ENCODE data around the gene ADGRB3. TPM values are rescaled to one million over a fixed set of nuclear protein-coding genes. Genes with fewer than 3 reads are reported as not detected.
A peak's percentile ranks its signal among the peaks of the same experiment; 100 is the strongest.

The ADGRB3 gene
- total RNA-seq, 1 donor from 2014 or later, result 1.5 TPM

DNA sequence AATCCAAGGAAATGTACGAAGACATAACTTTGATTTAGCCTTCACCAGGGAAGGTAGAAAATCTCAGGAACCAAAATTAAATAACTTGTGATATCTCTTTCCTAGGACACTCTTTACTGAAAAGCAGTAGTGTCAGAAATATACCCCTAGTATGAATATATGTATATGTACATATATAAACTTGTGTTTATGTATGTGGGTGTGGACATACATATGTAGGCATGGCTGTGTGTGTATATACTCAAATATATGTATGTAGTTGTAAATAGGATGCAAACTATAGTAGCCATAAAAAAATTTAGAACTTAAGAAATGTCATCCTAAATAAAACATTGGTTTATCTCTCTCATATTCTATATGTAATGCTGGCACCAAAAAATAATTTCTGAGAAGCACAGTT, 500.8 kb downstream of the ADGRB3 start:
- Histone ChIP-seq H3K4me1 (peaks cover 28% of the 10 kb centered on the region), H3K36me3 (no peaks in the 10 kb centered on the region), H3K9me3 (replicated peaks) (peaks cover 8% of the 10 kb centered on the region), H3K27ac (replicated peaks) (peak overlapping the region; percentile 87), H3K4me3 (no peak overlapping the region), H3K27me3 (ENCODE audit: low read depth) (no peaks in the 10 kb centered on the region)
- TF ChIP-seq, protein P1, sequence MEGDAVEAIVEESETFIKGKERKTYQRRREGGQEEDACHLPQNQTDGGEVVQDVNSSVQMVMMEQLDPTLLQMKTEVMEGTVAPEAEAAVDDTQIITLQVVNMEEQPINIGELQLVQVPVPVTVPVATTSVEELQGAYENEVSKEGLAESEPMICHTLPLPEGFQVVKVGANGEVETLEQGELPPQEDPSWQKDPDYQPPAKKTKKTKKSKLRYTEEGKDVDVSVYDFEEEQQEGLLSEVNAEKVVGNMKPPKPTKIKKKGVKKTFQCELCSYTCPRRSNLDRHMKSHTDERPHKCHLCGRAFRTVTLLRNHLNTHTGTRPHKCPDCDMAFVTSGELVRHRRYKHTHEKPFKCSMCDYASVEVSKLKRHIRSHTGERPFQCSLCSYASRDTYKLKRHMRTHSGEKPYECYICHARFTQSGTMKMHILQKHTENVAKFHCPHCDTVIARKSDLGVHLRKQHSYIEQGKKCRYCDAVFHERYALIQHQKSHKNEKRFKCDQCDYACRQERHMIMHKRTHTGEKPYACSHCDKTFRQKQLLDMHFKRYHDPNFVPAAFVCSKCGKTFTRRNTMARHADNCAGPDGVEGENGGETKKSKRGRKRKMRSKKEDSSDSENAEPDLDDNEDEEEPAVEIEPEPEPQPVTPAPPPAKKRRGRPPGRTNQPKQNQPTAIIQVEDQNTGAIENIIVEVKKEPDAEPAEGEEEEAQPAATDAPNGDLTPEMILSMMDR (IDR thresholded peaks at IDR 0.05; ENCODE audit: borderline replicate concordance), result no peak
- no peak for DNase-seq
- intact Hi-C loops (cut with micrococcal nuclease), result no loop called here

- H3K36me3 ChIP-seq, result no peaks in the 10 kb centered on the region
- TF ChIP-seq, protein P1 (IDR thresholded peaks at IDR 0.05; ENCODE audit: borderline replicate concordance), result no peak
- H3K4me1 ChIP-seq, result peaks cover 28% of the 10 kb centered on the region
- H3K27ac ChIP-seq (replicated peaks), result peak overlapping the region; percentile 87
- peak overlapping the region; percentile 44 for H3K4me3 ChIP-seq
- no peaks in the 10 kb centered on the region for H3K9me3 ChIP-seq (replicated peaks)
- no peak for DNase-seq
- intact Hi-C loops (cut with micrococcal nuclease), result no loop called here
- H3K27me3 ChIP-seq (ENCODE audit: low read depth), result no peaks in the 10 kb centered on the region
These were observed 503.1 kb downstream of the ADGRB3 start for GRCh38 chr6:69138148-69138547.

- H3K9me3 ChIP-seq (replicated peaks), result peaks cover 3% of the 10 kb centered on the region
- H3K27me3 ChIP-seq (ENCODE audit: low read depth), result no peaks in the 10 kb centered on the region
- TF ChIP-seq, protein P1 (IDR thresholded peaks at IDR 0.05; ENCODE audit: borderline replicate concordance), result no peak
- no peaks in the 10 kb centered on the region for H3K36me3 ChIP-seq
- peak; percentile 30 for DNase-seq
- intact Hi-C loops (cut with micrococcal nuclease), result no loop called here
- H3K4me1 ChIP-seq, result peaks cover 28% of the 10 kb centered on the region
- H3K27ac ChIP-seq (replicated peaks), result peak overlapping the region; percentile 87
- peak overlapping the region; percentile 44 for H3K4me3 ChIP-seq
These were observed 503.9 kb downstream of the ADGRB3 start for GRCh38 chr6:69138893-69139494.

DNA sequence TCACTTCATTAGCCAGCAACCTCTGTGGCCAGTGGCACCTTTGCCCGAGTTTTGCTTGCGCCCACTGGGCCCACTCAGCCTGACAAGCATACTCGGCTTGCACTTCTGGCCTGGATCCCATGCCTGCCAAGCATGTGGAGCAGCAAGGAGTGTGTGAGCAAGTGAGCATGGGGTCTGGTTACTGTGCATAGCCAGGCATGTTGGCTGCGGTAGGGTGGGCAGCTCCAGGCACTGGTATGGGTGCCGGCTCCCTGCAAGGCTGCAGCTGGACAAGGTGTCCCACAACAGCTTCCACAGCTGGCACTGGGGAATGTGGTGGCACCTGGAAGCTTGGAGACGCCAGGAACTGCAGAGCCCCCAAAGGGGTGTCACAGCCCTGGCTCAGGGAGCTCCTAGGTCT, 510.0 kb downstream of the ADGRB3 start:
- H3K9me3 ChIP-seq (replicated peaks), result peaks cover 38% of the 10 kb centered on the region
- no peak for DNase-seq
- peaks cover under 1% of the 10 kb centered on the region for H3K4me1 ChIP-seq
- H3K4me3 ChIP-seq, result no peak overlapping the region
- H3K27me3 ChIP-seq (ENCODE audit: low read depth), result no peaks in the 10 kb centered on the region
- intact Hi-C loops (cut with micrococcal nuclease), result no loop called here
- peaks cover 7% of the 10 kb centered on the region for H3K36me3 ChIP-seq
- TF ChIP-seq, protein P1 (IDR thresholded peaks at IDR 0.05; ENCODE audit: borderline replicate concordance), result no peak
- no peak overlapping the region for H3K27ac ChIP-seq (replicated peaks)

DNA sequence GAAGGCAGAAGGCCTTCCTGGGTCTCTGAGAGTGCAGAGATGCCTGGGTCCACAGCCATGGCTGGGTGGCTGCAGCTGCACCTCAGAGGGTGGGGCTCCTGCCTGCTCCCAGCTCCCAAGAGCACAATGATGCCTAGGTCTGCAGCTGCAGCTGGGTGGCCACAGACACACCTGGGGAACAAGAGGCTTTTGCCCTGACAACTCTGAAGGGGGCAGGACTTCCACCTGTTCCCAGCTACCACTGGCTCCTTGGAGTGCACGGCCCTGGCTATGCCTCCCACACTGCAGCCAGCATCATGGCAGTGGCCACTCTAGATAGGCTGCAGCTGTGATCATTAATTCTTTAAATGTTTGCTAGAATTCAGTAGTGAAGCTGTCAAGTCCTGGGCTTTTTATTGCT, 511.3 kb downstream of the ADGRB3 start:
- no peak overlapping the region for H3K27ac ChIP-seq (replicated peaks)
- no peaks in the 10 kb centered on the region for H3K4me1 ChIP-seq
- no peak overlapping the region for H3K4me3 ChIP-seq
- H3K9me3 ChIP-seq (replicated peaks), result peaks cover 38% of the 10 kb centered on the region
- peaks cover 7% of the 10 kb centered on the region for H3K36me3 ChIP-seq
- H3K27me3 ChIP-seq (ENCODE audit: low read depth), result no peaks in the 10 kb centered on the region
- TF ChIP-seq, protein P1 (IDR thresholded peaks at IDR 0.05; ENCODE audit: borderline replicate concordance), result no peak
- intact Hi-C loops (cut with micrococcal nuclease), result no loop called here
- no peak for DNase-seq
